Caco-2 (cell line): ENCODE measurements around the gene BCORL1. TPM values are rescaled to one million over a fixed set of nuclear protein-coding genes. Genes with fewer than 3 reads are reported as not detected.

Experiments
- BruUV-seq: library from RNA; stranded (reverse); fragments of 400-500 nt; replicated peaks from 2 replicates; lab custom pipeline; 2021; lab: Mats Ljungman, UMichigan
- CTCF ChIA-PET: fragments of 300-600 bp; sonication (Branson Sonifier 250); formaldehyde crosslinking; loops from one replicate; lab custom pipeline; 2022; ENCODE audit warnings: antibody characterized with exemption; lab: Charles Lee
- POLR2A ChIA-PET: fragments of 300-600 bp; sonication (Branson Sonifier 250); formaldehyde crosslinking; loops from one replicate; lab custom pipeline; 2022; ENCODE audit warnings: antibody characterized with exemption; lab: Charles Lee
- DNase-seq, 2 experiments: peaks; one replicate each; pipeline versions ENCODE4 v3.0.0 to v3.0.0-alpha.2; 2020 to 2022
- H3K27me3 ChIP-seq: replicated peaks from 2 replicates; pipeline ENCODE4 v1.6.0; 2011; ENCODE audit warnings: low read length; ENCODE audit not compliant: control insufficient read depth, insufficient read depth
- H3K36me3 ChIP-seq: 2 replicates; pipeline ENCODE4 v1.5.1; 2011; ENCODE audit warnings: low read length; ENCODE audit not compliant: control insufficient read depth, insufficient read depth
- H3K4me1 ChIP-seq: fragments of 250-450 bp; sonication (Bioruptor Pico); 2 replicates; pipeline ENCODE4 v1.5.1; 2020; ENCODE audit warnings: mild to moderate bottlenecking
- H3K4me3 ChIP-seq: 2 replicates; pipeline ENCODE4 v1.5.1; 2011; ENCODE audit warnings: low read depth, mild to moderate bottlenecking, control low read depth, low read length
- H3K9me3 ChIP-seq: fragments of 250-450 bp; sonication (Bioruptor Pico); 2 replicates; pipeline ENCODE4 v1.5.1; 2020; ENCODE audit warnings: mild to moderate bottlenecking, moderate library complexity
- H3K27ac Mint-ChIP-seq: one replicate; pipeline ENCODE4 v1.8.0; 2022; ENCODE audit warnings: mixed read lengths; ENCODE audit not compliant: unreplicated experiment
- H3K27me3 Mint-ChIP-seq: one replicate; pipeline ENCODE4 v1.8.0; 2022; ENCODE audit warnings: mixed read lengths; ENCODE audit not compliant: insufficient read depth, unreplicated experiment
- H3K36me3 Mint-ChIP-seq: one replicate; pipeline ENCODE4 v1.8.0; 2022; ENCODE audit warnings: mild to moderate bottlenecking, mixed read lengths; ENCODE audit not compliant: insufficient read depth, unreplicated experiment
- H3K4me1 Mint-ChIP-seq: one replicate; pipeline ENCODE4 v1.8.0; 2022; ENCODE audit warnings: low read depth, mixed read lengths; ENCODE audit not compliant: unreplicated experiment
- H3K4me3 Mint-ChIP-seq: one replicate; pipeline ENCODE4 v1.8.0; 2022; ENCODE audit warnings: mild to moderate bottlenecking, moderate library complexity, mixed read lengths; ENCODE audit not compliant: unreplicated experiment
- H3K9me3 Mint-ChIP-seq: one replicate; pipeline ENCODE4 v1.8.0; 2022; ENCODE audit warnings: mixed read lengths; ENCODE audit not compliant: unreplicated experiment
- intact Hi-C: fragments of 100-400 bp; cut with micrococcal nuclease; formaldehyde crosslinking; loops from one replicate; pipeline ENCODE4 v1.10.0; 2022; ENCODE audit not compliant: unreplicated experiment
- total RNA-seq: library from RNA; stranded (reverse); gene quantifications from 2 replicates; pipeline ENCODE4 v1.2.3, GENCODE V29; 2022
- TF ChIP-seq, protein P1 (sequence below), 2 experiments: fragments of 200-600 bp in 1 of 2; IDR thresholded peaks; 1 replicate in 1 of 2; 2 replicates in 1 of 2; pipeline versions ENCODE4 v1.5.1 to v1.8.0; 2011 to 2022; ENCODE audit warnings: antibody characterized with exemption in 1 of 2, control low read depth in 1 of 2, inconsistent platforms in 1 of 2, low read depth in 1 of 2, low read length in 1 of 2, mild to moderate bottlenecking in 1 of 2, moderate library complexity in 1 of 2; ENCODE audit not compliant: insufficient read depth in 1 of 2, severe bottlenecking in 1 of 2, unreplicated experiment in 1 of 2

BCORL1 gene
- total RNA-seq, 1 experiment from 2014 or later: 19.8 TPM

DNA sequence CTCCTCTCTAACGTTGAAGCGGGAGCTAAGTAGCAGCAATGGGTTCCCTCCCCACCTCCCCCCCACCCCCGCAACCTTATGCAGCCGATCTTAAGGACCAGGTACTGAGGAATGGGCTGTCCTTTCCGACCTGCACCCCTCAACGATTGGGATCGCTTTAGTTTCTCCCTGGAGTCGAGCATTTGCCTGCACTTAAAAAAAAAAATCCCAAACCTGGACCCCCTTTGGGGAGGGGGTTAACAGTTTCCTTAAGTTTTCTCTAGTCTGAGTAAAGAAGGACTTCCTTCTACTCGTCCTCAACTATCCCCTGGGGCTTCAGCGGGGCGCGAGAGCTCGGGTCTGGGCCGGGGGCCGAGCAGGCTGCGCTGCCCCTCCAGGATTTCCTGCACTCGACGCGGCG is 25.7 kb upstream of the BCORL1 start:
- no peaks in the 10 kb centered on the region for H3K9me3 ChIP-seq
- H3K9me3 Mint-ChIP-seq: no peaks in the 10 kb centered on the region
- H3K27ac Mint-ChIP-seq: peak overlapping the region; percentile 59
- no peak for DNase-seq
- H3K4me3 Mint-ChIP-seq: peak overlapping the region; percentile 66
- no TSS peak for BruUV-seq
- no peaks in the 10 kb centered on the region for H3K27me3 ChIP-seq
- no peaks in the 10 kb centered on the region for H3K27me3 Mint-ChIP-seq
- TF ChIP-seq, protein P1, sequence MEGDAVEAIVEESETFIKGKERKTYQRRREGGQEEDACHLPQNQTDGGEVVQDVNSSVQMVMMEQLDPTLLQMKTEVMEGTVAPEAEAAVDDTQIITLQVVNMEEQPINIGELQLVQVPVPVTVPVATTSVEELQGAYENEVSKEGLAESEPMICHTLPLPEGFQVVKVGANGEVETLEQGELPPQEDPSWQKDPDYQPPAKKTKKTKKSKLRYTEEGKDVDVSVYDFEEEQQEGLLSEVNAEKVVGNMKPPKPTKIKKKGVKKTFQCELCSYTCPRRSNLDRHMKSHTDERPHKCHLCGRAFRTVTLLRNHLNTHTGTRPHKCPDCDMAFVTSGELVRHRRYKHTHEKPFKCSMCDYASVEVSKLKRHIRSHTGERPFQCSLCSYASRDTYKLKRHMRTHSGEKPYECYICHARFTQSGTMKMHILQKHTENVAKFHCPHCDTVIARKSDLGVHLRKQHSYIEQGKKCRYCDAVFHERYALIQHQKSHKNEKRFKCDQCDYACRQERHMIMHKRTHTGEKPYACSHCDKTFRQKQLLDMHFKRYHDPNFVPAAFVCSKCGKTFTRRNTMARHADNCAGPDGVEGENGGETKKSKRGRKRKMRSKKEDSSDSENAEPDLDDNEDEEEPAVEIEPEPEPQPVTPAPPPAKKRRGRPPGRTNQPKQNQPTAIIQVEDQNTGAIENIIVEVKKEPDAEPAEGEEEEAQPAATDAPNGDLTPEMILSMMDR (IDR thresholded peaks at IDR 0.05; ENCODE audit: insufficient read depth in 1 of 2, low read depth in 1 of 2, low read length in 1 of 2, severe bottlenecking in 1 of 2, unreplicated experiment in 1 of 2): no peak
- H3K4me1 ChIP-seq: no peaks in the 10 kb centered on the region
- peak overlapping the region; percentile 44 for H3K4me3 ChIP-seq
- no peaks in the 10 kb centered on the region for H3K36me3 ChIP-seq
- intact Hi-C loops: no loop called here
- no peaks in the 10 kb centered on the region for H3K4me1 Mint-ChIP-seq
- ChIA-PET CTCF (interaction anchor here (1.4 kb wide), 1 partner anchor 104 kb away, joined by 8 read pairs; no protein-coding TSS in a partner anchor), POLR2A (interaction anchor here (1.9 kb wide), 1 partner anchor 26 kb away, joined by 9 read pairs; no protein-coding TSS in a partner anchor)
- no peaks in the 10 kb centered on the region for H3K36me3 Mint-ChIP-seq

DNA sequence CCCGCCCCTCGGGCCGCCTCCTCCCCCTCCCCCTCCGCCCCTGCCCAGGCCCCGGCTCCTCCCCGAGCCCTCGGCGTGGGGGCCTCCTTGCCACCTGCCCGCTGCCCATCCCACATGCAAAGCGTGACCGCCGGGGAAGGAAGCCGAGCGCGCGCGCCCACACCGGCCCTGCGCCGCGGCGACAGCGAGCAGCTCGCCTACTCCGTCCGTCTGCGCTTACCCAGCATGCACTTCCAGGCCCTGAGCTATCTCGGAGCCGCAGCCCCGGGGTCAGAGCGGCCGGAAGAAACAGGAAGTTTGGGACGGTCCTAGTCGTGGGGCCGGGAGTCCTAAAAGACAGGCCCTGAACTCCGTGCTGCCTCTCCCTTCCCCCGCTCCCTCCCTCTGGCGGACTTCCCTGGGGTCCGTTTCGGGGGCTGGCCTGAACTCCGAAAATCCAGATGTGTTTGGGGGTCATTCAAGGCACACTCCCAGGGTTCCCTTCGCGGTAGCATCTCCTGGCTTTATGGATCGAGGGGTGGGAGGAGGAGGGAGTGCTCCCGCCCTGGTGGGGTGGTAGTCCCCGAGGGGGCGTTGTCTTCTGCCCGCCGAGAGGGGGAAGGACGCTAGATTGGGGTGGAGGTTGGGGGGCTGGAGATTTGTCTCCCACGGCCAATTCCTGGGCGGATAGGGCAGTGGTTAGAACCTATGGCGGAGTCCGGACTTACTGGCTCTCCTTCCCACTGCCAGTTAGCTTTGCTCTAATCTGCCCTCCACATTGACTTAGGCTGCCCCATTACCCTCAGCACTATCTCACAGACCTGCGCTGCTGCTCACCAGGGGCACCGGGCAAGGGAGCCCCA is 25.0 kb upstream of the BCORL1 start:
- Mint-ChIP-seq H3K27me3 (no peaks in the 10 kb centered on the region), H3K36me3 (no peaks in the 10 kb centered on the region), H3K9me3 (no peaks in the 10 kb centered on the region), H3K4me1 (no peaks in the 10 kb centered on the region), H3K4me3 (peak overlapping the region; percentile 66), H3K27ac (peak overlapping the region; percentile 59)
- no peaks in the 10 kb centered on the region for H3K27me3 ChIP-seq
- CTCF ChIA-PET: interaction anchor here (0.7 to 1.4 kb wide), 2 partner anchors 71 to 103 kb away, joined by 3 to 8 read pairs; no protein-coding TSS in a partner anchor
- no peaks in the 10 kb centered on the region for H3K4me1 ChIP-seq
- no peaks in the 10 kb centered on the region for H3K9me3 ChIP-seq
- BruUV-seq: TSS peak; percentile 78
- peak overlapping the region; percentile 44 for H3K4me3 ChIP-seq
- no peaks in the 10 kb centered on the region for H3K36me3 ChIP-seq
- POLR2A ChIA-PET: interaction anchor here (0.7 to 1.9 kb wide), 2 partner anchors 12 to 26 kb away, joined by 4 to 9 read pairs; no protein-coding TSS in a partner anchor
- peak; percentile 83 to 86 for DNase-seq
- TF ChIP-seq, protein P1 (IDR thresholded peaks at IDR 0.05; ENCODE audit: insufficient read depth in 1 of 2, low read depth in 1 of 2, low read length in 1 of 2, severe bottlenecking in 1 of 2, unreplicated experiment in 1 of 2): no peak
- intact Hi-C loops: no loop called here

DNA sequence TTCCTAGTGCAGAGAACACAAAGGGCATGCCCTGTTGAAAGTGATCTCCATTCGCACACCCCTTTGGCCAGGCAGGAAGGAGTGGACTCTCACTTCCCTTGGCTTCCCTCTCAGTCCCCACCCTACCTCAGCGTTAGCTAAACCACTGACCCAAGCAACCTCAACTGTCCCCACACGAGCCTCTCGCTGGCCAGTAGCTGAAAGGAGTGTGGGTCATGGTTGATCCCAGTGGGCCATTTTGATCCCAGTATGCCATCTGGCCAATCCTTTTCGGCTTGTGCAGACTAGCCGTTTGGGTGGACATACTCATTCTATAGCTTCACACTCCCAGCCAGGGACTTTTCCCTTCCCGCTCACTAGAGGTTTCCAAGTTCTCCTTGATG is 24.4 kb upstream of the BCORL1 start:
- no peaks in the 10 kb centered on the region for H3K27me3 Mint-ChIP-seq
- POLR2A ChIA-PET: interaction anchor here (1.9 kb wide), 1 partner anchor 27 kb away, joined by 9 read pairs; no protein-coding TSS in a partner anchor
- TF ChIP-seq, protein P1 (IDR thresholded peaks at IDR 0.05; ENCODE audit: insufficient read depth in 1 of 2, low read depth in 1 of 2, low read length in 1 of 2, severe bottlenecking in 1 of 2, unreplicated experiment in 1 of 2): no peak
- intact Hi-C loops: no loop called here
- no peak for DNase-seq
- Histone ChIP-seq H3K9me3 (no peaks in the 10 kb centered on the region), H3K4me1 (no peaks in the 10 kb centered on the region), H3K36me3 (no peaks in the 10 kb centered on the region), H3K27me3 (no peaks in the 10 kb centered on the region), H3K4me3 (peak overlapping the region; percentile 44; the same call in 1 of the 2 replicates)
- H3K9me3 Mint-ChIP-seq: no peaks in the 10 kb centered on the region
- peak overlapping the region; percentile 59 for H3K27ac Mint-ChIP-seq
- H3K4me1 Mint-ChIP-seq: no peaks in the 10 kb centered on the region
- CTCF ChIA-PET: no interaction called here
- no TSS peak for BruUV-seq
- peak overlapping the region; percentile 66 for H3K4me3 Mint-ChIP-seq
- no peaks in the 10 kb centered on the region for H3K36me3 Mint-ChIP-seq
